ENCODE measurements around the gene HJV. TPM values are rescaled to one million over a fixed set of nuclear protein-coding genes. Genes with fewer than 3 reads are reported as not detected.

The HJV gene
- total RNA-seq, 1 donor from 2014 or later: not detected

GRCh38 chr1:145979746-145980456 lies 41.6 kb downstream of the HJV start:
- TF ChIP-seq CTCF (IDR thresholded peaks at IDR 0.05): no peak
- Histone ChIP-seq H3K9me3 (no peaks in the 10 kb centered on the region), H3K4me1 (peaks cover 36 to 67% of the 10 kb centered on the region in 2 donors), H3K27ac (peak overlapping the region; percentile 90 to 98), H3K36me3 (peaks cover 0 to 3% of the 10 kb centered on the region in 2 donors), H3K4me3 (peak overlapping the region; percentile 18 to 40), H3K27me3 (no peaks in the 10 kb centered on the region)
- DNase-seq (ENCODE audit: low spot score in 2 of 2): peak in 1 of 2 donors; percentile 76
- intact Hi-C loops (cut with DNase I): loop anchor here (1.0 to 5.0 kb wide), 3 partner anchors 16 to 88 kb away; partner anchors contain the start of gene TXNIP

- H3K9me3 ChIP-seq: no peaks in the 10 kb centered on the region
- peak in 1 of 3 experiments; percentile 23 for TF ChIP-seq CTCF (IDR thresholded peaks at IDR 0.05)
- H3K4me1 ChIP-seq: peaks cover 36 to 63% of the 10 kb centered on the region in 2 donors
- H3K4me3 ChIP-seq: peak overlapping the region; percentile 35 to 37
- H3K36me3 ChIP-seq: peaks cover 0 to 3% of the 10 kb centered on the region in 2 donors
- peak overlapping the region; percentile 90 to 98 for H3K27ac ChIP-seq
- H3K27me3 ChIP-seq: no peaks in the 10 kb centered on the region
- intact Hi-C loops (cut with DNase I): loop anchor here (1.0 to 5.0 kb wide), 3 partner anchors 17 to 87 kb away; partner anchors contain the start of gene TXNIP
- peak; percentile 94 to 99 for DNase-seq (ENCODE audit: low spot score in 2 of 2)
Observed at GRCh38 chr1:145978854-145979745, 42.4 kb downstream of the HJV start.

- no peaks in the 10 kb centered on the region for H3K9me3 ChIP-seq
- DNase-seq (ENCODE audit: low spot score in 2 of 2): no peak
- no peak for TF ChIP-seq CTCF (IDR thresholded peaks at IDR 0.05)
- peaks cover 0 to 3% of the 10 kb centered on the region in 2 donors for H3K36me3 ChIP-seq
- peak overlapping the region; percentile 90 to 98 for H3K27ac ChIP-seq
- no peaks in the 10 kb centered on the region for H3K27me3 ChIP-seq
- intact Hi-C loops (cut with DNase I): loop anchor here (5.0 kb wide), 1 partner anchor 86 kb away; no protein-coding TSS in a partner anchor
- peaks cover 33 to 56% of the 10 kb centered on the region in 2 donors for H3K4me1 ChIP-seq
- H3K4me3 ChIP-seq: peak overlapping the region; percentile 35 to 37
Observed at GRCh38 chr1:145978471-145978853, 43.1 kb downstream of the HJV start.

- TF ChIP-seq CTCF (IDR thresholded peaks at IDR 0.05): peak; percentile 83 to 88 (median 84)
- Histone ChIP-seq H3K27me3 (no peaks in the 10 kb centered on the region), H3K27ac (peak overlapping the region; percentile 90 to 98), H3K4me3 (peak overlapping the region in 1 of 2 donors; percentile 10), H3K9me3 (no peaks in the 10 kb centered on the region), H3K36me3 (peaks cover 0 to 3% of the 10 kb centered on the region in 2 donors), H3K4me1 (peaks cover 27 to 49% of the 10 kb centered on the region in 2 donors)
- DNase-seq (ENCODE audit: low spot score in 2 of 2): peak in 1 of 2 donors; percentile 90
- intact Hi-C loops (cut with DNase I): loop anchor here (1.0 to 5.0 kb wide), 3 partner anchors 30 to 85 kb away; no protein-coding TSS in a partner anchor
Observed at GRCh38 chr1:145977486-145978470, 43.8 kb downstream of the HJV start.
